MCF 10A (cell line): ENCODE results near the gene NRBP1. TPM values are rescaled to one million over a fixed set of nuclear protein-coding genes. Genes with fewer than 3 reads are reported as not detected.

Source experiments
- BruUV-seq: library from RNA; stranded (reverse); fragments of 400-500 nt; replicated peaks from 2 replicates; lab custom pipeline; 2021; lab: Mats Ljungman, UMichigan
- CTCF ChIA-PET: fragments of 300-600 bp; sonication (Branson Sonifier 250); formaldehyde crosslinking; extraction: SDS; loops from one replicate; lab custom pipeline; 2021; ENCODE audit warnings: antibody characterized with exemption, inconsistent platforms; lab: Yijun Ruan, JAX
- POLR2A ChIA-PET: fragments of 300-600, 350-650 bp; sonication (Branson Sonifier 250); formaldehyde crosslinking; extraction: SDS; loops from one replicate; lab custom pipeline; 2020; ENCODE audit warnings: antibody characterized with exemption, inconsistent platforms; lab: Yijun Ruan, JAX
- DNase-seq: peaks from one replicate; pipeline ENCODE4 v3.0.0-alpha.2; 2018; ENCODE audit not compliant: unreplicated experiment
- H3K27ac Mint-ChIP-seq: one replicate; pipeline ENCODE4 v1.8.0; 2022; ENCODE audit warnings: mild to moderate bottlenecking, low read depth, mixed read lengths; ENCODE audit not compliant: unreplicated experiment
- H3K27me3 Mint-ChIP-seq: one replicate; pipeline ENCODE4 v1.8.0; 2022; ENCODE audit warnings: mixed read lengths; ENCODE audit not compliant: insufficient read depth, unreplicated experiment
- H3K36me3 Mint-ChIP-seq: one replicate; pipeline ENCODE4 v1.8.0; 2022; ENCODE audit warnings: mild to moderate bottlenecking, moderate library complexity, mixed read lengths; ENCODE audit not compliant: insufficient read depth, unreplicated experiment
- H3K4me1 Mint-ChIP-seq: one replicate; pipeline ENCODE4 v1.8.0; 2022; ENCODE audit warnings: mixed read lengths; ENCODE audit not compliant: insufficient read depth, unreplicated experiment
- H3K4me3 Mint-ChIP-seq: one replicate; pipeline ENCODE4 v1.8.0; 2022; ENCODE audit warnings: mild to moderate bottlenecking, moderate library complexity, mixed read lengths; ENCODE audit not compliant: unreplicated experiment
- H3K9me3 Mint-ChIP-seq: one replicate; pipeline ENCODE4 v1.8.0; 2022; ENCODE audit warnings: mixed read lengths; ENCODE audit not compliant: unreplicated experiment
- intact Hi-C: fragments of 100-400 bp; cut with micrococcal nuclease; formaldehyde crosslinking; loops from 2 replicates; pipeline ENCODE4 v1.14.1; 2022
- total RNA-seq: library from RNA; stranded (reverse); gene quantifications from 2 replicates; pipeline ENCODE4 v1.2.3, GENCODE V29; 2022
- TF ChIP-seq, protein P1 (sequence below): fragments of 200-600 bp; IDR thresholded peaks from one replicate; pipeline ENCODE4 v1.8.0; 2022; ENCODE audit warnings: antibody characterized with exemption, mild to moderate bottlenecking; ENCODE audit not compliant: unreplicated experiment

Gene NRBP1
- total RNA-seq, 1 experiment from 2014 or later: 79.5 TPM

DNA sequence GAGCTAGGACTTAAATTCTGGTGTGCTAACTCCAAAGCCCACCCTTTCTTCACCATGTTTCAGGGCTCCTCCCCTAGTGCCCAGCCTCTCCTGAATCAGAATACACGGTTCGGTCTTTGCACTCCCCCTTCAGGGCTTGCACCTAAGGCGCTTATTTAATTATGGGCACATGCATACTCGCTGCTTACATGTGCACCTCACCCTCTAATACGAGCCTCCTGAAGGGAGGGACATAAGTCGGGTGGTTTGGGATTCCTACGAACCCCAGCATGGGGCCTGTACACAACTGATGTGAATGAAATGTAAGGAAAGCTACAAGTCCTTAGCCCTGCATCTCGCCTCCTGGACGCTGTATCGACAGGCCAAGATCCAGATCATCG, 60.7 kb downstream of the NRBP1 start:
- Mint-ChIP-seq H3K4me3 (peak overlapping the region; percentile 92), H3K9me3 (no peaks in the 10 kb centered on the region), H3K4me1 (peaks cover 6% of the 10 kb centered on the region), H3K27ac (peak overlapping the region; percentile 87), H3K27me3 (no peaks in the 10 kb centered on the region), H3K36me3 (peaks cover 15% of the 10 kb centered on the region)
- BruUV-seq: TSS peak; percentile 60
- POLR2A ChIA-PET: interaction anchor here (0.6 to 1.8 kb wide), 4 partner anchors 12 to 139 kb away, joined by 3 to 8 read pairs (median 4); no protein-coding TSS in a partner anchor
- intact Hi-C loops: loop anchor here (2.0 kb wide), 2 partner anchors 80 to 140 kb away; partner anchors contain the start of genes CCDC121, GPN1 and PPM1G
- peak; percentile 34 for DNase-seq
- CTCF ChIA-PET: interaction anchor here (0.7 to 1.0 kb wide), 2 partner anchors 58 to 920 kb away, joined by 3 read pairs; no protein-coding TSS in a partner anchor
- TF ChIP-seq, protein P1, sequence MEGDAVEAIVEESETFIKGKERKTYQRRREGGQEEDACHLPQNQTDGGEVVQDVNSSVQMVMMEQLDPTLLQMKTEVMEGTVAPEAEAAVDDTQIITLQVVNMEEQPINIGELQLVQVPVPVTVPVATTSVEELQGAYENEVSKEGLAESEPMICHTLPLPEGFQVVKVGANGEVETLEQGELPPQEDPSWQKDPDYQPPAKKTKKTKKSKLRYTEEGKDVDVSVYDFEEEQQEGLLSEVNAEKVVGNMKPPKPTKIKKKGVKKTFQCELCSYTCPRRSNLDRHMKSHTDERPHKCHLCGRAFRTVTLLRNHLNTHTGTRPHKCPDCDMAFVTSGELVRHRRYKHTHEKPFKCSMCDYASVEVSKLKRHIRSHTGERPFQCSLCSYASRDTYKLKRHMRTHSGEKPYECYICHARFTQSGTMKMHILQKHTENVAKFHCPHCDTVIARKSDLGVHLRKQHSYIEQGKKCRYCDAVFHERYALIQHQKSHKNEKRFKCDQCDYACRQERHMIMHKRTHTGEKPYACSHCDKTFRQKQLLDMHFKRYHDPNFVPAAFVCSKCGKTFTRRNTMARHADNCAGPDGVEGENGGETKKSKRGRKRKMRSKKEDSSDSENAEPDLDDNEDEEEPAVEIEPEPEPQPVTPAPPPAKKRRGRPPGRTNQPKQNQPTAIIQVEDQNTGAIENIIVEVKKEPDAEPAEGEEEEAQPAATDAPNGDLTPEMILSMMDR: no peak

DNA sequence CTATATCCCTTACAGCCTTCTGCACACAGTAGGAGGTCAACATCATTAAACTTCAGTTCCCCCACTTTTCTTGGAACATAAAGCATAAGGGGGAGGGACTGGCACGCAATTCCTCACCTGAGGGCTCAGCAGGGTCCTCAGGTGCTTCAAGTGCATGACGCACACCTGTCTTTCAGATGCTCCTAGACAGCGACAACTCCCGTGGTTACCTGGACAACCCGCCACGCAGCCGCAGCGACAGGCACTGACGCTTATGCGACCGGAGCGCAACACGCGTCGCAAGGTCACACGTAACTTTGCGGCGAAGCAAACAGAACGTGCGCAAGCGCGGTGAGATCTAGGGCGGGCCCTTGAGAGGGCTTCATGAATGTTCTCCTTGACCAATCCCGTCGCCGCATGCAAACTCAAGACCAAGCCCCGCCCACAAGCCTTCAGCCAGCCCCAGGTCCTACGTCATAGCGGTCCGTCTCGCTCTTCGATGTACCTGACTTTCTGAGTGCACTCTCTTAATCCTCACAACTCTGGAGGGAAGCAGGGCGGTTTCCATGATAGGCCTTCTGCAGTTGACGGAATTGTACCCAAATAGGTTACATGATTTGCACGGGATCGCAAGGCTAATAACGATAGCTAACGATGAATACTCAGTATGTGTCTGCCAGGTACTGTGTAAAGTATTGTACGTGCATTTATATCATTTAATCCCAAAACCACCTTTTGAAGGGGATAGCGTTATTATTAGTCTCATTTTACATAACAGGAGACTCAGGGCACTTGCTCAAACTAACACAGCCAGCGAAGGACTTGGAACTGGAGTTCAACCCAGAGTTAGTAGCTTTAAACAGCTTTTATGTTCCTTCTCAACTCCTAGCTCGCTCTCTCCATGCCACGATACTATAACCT, 61.3 kb downstream of the NRBP1 start, which contains the start of gene IFT172:
Gene IFT172, minus strand, starts transcription at position 246 of the 900 bp plus-strand sequence. Its CDS starts 90 bp downstream, at position 156.
- Mint-ChIP-seq H3K9me3 (no peaks in the 10 kb centered on the region), H3K27ac (peak within 1 kb of the TSS; percentile 87), H3K4me1 (peaks cover 6% of the 10 kb centered on the region), H3K27me3 (no peaks in the 10 kb centered on the region), H3K4me3 (peak within 1 kb of the TSS; percentile 92), H3K36me3 (peaks cover 12% of the 10 kb centered on the region)
- no TSS peak for BruUV-seq
- ChIA-PET POLR2A (interaction anchor here (0.5 to 1.8 kb wide), 9 partner anchors 17 to 157 kb away, joined by 3 to 8 read pairs (median 3); partner anchors contain the start of gene NRBP1), CTCF (interaction anchor here (0.7 to 1.0 kb wide), 4 partner anchors 59 to 919 kb away, joined by 3 to 4 read pairs (median 3); no protein-coding TSS in a partner anchor)
- DNase-seq: peak; percentile 99
- intact Hi-C loops: loop anchor here (2.0 kb wide), 2 partner anchors 81 to 139 kb away; partner anchors contain the start of genes CCDC121, GPN1 and PPM1G
- TF ChIP-seq, protein P1: no peak

Other genes with a start within 250 kb of the NRBP1 start
- 115 and 122 TPM in 2 replicates for gene ATRAID, start 216.6 kb upstream of the NRBP1 start, total RNA-seq
- gene SLC5A6, start 216.4 kb upstream of the NRBP1 start, total RNA-seq: 25.9 and 26.9 TPM in 2 replicates
- 59.5 and 66.5 TPM in 2 replicates for gene CAD, start 211.3 kb upstream of the NRBP1 start, total RNA-seq
- gene SLC30A3, start 165.6 kb upstream of the NRBP1 start, total RNA-seq: not detected in 2 replicates
- not detected in 2 replicates for gene DNAJC5G, start 153.2 kb upstream of the NRBP1 start, total RNA-seq
- gene TRIM54, start 146.2 kb upstream of the NRBP1 start, total RNA-seq: not detected in 2 replicates
- gene UCN, start 120.2 kb upstream of the NRBP1 start, total RNA-seq: 7.9 and 9.5 TPM in 2 replicates
- 104 and 114 TPM in 2 replicates for gene MPV17, start 105.5 kb upstream of the NRBP1 start, total RNA-seq
- 47.5 and 47.8 TPM in 2 replicates for gene GTF3C2, start 71.9 kb upstream of the NRBP1 start, total RNA-seq
- 42.7 and 50.1 TPM in 2 replicates for gene EIF2B4, start 58.3 kb upstream of the NRBP1 start, total RNA-seq
- 101 and 125 TPM in 2 replicates for gene SNX17, start 58.0 kb upstream of the NRBP1 start, total RNA-seq
- gene ZNF513, start 47.9 kb upstream of the NRBP1 start, total RNA-seq: 14.8 and 16.2 TPM in 2 replicates
- gene PPM1G, start 19.0 kb upstream of the NRBP1 start, total RNA-seq: 85.7 and 123 TPM in 2 replicates
- 4.1 and 6.9 TPM in 2 replicates for gene KRTCAP3, start 13.8 kb downstream of the NRBP1 start, total RNA-seq
- gene IFT172, start 61.1 kb downstream of the NRBP1 start, total RNA-seq: 20.6 and 22.3 TPM in 2 replicates
- gene FNDC4, start 66.6 kb downstream of the NRBP1 start, total RNA-seq: 0.79 and 1.1 TPM in 2 replicates
- not detected in 2 replicates for gene GCKR, start 68.2 kb downstream of the NRBP1 start, total RNA-seq
- 19.9 and 25.5 TPM in 2 replicates for gene ZNF512, start 154.4 kb downstream of the NRBP1 start, total RNA-seq
- 0.61 and 2.3 TPM in 2 replicates for gene CCDC121, start 200.4 kb downstream of the NRBP1 start, total RNA-seq
- 28.6 and 30.5 TPM in 2 replicates for gene GPN1, start 200.4 kb downstream of the NRBP1 start, total RNA-seq
- 36.4 and 40.8 TPM in 2 replicates for gene SUPT7L, start 235.0 kb downstream of the NRBP1 start, total RNA-seq
- gene SLC4A1AP, start 235.3 kb downstream of the NRBP1 start, total RNA-seq: 24.3 and 27.2 TPM in 2 replicates